PC-9 (cell line): ENCODE data around the gene PXT1.

Experiments used
- CTCF ChIP-seq: fragments of 200-600 bp; sonication (generic); conservative IDR thresholded peaks from 2 replicates; pipeline ENCODE4 v1.6.1; 2017; ENCODE audit warnings: mixed run types, antibody characterized with exemption, mild to moderate bottlenecking, moderate library complexity
- EZH2 ChIP-seq: fragments of 200-600 bp; sonication (generic); IDR thresholded peaks from 2 replicates; pipeline ENCODE4 v1.8.0; 2017; ENCODE audit warnings: antibody characterized with exemption, low read depth

DNA sequence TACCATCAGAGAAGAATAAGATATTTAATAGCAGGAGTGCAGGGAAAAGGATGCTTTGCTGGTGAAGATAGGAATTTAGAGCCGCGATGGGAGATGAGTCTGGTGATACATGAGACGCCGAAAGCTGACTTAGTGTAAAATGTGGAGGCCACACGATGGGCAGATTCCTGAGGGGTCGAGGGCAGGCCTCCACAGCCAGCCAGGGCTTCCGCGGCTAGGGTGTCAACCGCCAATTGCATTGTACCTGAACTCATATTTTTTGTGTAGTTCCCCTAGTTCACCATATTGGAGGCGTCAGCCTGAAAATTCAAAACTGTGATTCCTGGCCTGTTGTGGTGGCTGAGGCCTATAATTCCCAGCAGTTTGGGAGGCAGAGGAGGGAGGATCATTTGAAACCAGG, 63.7 kb downstream of the PXT1 start:
- TF ChIP-seq CTCF: no peak
- TF ChIP-seq EZH2: no peak
